COR-L47 (cell line): Measurements from ENCODE around the gene SPHK2.
"Not testable (repeated sequence)": the region's sequence is repeated elsewhere in the genome, so short reads cannot be mapped to it uniquely, and the experiment has no call there.

ENCODE experiments used
- DNase-seq: peaks from one replicate; lab custom pipeline; 2025; lab: John Stamatoyannopoulos, UW

The SPHK2 gene

DNA sequence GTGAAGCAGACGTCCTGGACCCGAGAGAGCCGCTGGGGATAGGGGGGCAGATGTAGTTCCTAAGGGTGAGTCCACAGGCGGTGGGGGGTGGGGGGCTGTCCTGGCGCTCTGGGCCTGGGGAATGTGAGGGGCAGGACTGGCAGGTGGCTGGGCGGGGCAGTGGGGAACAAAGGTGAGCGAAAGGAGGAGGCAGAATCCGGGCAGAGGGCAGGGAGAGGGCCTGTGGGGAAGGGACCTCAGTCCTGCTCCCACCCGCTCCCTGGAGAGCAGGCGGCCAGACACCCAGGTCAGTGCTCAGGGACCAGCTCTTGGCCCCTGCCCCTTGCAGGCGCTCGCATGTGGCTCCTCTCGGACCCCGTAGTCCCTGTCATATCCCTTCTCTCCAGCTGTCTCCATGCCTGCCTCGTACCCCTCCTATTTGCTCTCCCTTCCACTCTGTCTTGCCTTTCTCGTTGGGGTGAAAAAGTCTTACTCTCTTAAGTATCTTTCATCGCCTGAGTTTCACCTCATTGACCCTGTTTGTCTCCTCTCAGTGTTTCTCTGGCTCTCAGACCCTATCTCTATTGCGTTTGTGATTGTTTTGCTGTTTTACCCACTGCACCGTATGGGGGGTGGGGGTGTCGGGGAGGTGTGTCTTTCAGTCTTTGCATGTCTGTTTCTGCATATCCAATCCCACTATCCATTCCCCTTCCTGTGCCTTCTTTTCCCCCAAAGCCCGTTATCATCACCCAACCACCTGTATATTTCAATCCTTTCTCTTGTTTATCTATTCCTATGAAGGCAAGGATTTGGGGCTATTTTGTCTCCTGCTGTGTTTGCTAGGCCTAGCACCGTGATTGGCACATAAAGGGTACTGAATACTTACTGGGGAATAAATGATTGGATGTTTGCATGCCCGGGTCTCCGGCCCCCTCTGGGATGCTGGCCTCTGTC is 5.8 kb downstream of the SPHK2 start:
- no peak for DNase-seq

DNA sequence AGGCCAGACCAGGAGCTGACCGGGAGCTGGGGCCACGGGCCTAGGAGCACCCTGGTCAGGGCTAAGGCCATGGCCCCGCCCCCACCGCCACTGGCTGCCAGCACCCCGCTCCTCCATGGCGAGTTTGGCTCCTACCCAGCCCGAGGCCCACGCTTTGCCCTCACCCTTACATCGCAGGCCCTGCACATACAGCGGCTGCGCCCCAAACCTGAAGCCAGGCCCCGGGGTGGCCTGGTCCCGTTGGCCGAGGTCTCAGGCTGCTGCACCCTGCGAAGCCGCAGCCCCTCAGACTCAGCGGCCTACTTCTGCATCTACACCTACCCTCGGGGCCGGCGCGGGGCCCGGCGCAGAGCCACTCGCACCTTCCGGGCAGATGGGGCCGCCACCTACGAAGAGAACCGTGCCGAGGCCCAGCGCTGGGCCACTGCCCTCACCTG is 6.6 kb downstream of the SPHK2 start:
- no peak for DNase-seq

DNA sequence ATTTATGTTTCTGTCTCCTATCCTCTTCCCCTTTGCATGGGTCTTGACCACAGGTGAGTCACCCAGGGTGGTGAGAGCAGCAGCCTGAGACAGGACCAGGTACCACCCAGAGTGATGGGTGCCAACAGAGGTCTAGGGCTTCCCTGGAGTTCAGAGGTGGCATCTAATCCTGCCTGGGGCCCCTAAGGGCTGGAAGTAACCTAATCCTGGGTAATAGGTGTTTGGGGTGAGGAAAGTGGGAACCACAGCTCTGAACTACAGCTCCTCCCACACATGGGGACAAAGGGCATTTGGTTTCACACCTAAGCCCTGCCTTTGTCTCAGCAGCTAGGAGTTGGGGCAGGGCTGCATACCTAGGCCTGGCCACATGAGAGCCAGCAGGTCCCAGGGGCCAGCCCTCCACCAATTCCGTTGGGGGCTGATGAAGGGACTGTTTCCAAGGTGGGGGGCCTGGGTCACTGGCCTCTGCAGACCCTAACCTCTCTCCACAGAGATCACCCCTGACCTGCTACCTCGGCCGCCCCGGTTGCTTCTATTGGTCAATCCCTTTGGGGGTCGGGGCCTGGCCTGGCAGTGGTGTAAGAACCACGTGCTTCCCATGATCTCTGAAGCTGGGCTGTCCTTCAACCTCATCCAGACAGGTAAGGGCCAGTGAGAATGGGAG is 8.0 kb downstream of the SPHK2 start:
- DNase-seq: no peak

DNA sequence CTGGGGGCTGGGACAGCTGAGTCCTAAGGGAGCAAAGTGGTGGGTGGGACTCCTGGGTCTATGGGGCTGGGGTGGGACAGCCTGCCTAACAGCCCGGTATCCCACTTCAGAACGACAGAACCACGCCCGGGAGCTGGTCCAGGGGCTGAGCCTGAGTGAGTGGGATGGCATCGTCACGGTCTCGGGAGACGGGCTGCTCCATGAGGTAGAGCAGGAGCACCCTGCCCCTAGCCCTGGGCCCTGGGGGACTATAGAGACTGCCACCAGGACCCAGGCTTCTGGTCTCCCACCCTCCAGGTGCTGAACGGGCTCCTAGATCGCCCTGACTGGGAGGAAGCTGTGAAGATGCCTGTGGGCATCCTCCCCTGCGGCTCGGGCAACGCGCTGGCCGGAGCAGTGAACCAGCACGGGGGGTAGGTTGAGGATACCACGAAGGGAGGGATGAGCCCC is 8.6 kb downstream of the SPHK2 start:
- DNase-seq: no peak

DNA sequence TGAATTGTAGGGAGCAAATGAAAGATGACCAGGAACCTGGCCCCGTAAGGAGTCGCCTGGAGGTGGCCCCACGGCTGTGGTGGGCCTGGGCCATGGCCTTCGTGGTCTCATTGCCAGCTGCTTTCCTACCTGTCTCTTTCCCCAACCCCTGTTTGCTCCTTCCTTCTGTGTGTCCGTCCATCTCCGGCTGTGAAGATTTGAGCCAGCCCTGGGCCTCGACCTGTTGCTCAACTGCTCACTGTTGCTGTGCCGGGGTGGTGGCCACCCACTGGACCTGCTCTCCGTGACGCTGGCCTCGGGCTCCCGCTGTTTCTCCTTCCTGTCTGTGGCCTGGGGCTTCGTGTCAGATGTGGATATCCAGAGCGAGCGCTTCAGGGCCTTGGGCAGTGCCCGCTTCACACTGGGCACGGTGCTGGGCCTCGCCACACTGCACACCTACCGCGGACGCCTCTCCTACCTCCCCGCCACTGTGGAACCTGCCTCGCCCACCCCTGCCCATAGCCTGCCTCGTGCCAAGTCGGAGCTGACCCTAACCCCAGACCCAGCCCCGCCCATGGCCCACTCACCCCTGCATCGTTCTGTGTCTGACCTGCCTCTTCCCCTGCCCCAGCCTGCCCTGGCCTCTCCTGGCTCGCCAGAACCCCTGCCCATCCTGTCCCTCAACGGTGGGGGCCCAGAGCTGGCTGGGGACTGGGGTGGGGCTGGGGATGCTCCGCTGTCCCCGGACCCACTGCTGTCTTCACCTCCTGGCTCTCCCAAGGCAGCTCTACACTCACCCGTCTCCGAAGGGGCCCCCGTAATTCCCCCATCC is 9.4 kb downstream of the SPHK2 start:
- no peak for DNase-seq

DNA sequence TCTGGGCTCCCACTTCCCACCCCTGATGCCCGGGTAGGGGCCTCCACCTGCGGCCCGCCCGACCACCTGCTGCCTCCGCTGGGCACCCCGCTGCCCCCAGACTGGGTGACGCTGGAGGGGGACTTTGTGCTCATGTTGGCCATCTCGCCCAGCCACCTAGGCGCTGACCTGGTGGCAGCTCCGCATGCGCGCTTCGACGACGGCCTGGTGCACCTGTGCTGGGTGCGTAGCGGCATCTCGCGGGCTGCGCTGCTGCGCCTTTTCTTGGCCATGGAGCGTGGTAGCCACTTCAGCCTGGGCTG is 9.9 kb downstream of the SPHK2 start:
- no peak for DNase-seq

DNA sequence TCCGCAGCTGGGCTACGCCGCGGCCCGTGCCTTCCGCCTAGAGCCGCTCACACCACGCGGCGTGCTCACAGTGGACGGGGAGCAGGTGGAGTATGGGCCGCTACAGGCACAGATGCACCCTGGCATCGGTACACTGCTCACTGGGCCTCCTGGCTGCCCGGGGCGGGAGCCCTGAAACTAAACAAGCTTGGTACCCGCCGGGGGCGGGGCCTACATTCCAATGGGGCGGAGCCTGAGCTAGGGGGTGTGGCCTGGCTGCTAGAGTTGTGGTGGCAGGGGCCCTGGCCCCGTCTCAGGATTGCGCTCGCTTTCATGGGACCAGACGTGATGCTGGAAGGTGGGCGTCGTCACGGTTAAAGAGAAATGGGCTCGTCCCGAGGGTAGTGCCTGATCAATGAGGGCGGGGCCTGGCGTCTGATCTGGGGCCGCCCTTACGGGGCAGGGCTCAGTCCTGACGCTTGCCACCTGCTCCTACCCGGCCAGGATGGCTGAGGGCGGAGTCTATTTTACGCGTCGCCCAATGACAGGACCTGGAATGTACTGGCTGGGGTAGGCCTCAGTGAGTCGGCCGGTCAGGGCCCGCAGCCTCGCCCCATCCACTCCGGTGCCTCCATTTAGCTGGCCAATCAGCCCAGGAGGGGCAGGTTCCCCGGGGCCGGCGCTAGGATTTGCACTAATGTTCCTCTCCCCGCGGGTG is 10.4 kb downstream of the SPHK2 start:
- DNase-seq: no peak

DNA sequence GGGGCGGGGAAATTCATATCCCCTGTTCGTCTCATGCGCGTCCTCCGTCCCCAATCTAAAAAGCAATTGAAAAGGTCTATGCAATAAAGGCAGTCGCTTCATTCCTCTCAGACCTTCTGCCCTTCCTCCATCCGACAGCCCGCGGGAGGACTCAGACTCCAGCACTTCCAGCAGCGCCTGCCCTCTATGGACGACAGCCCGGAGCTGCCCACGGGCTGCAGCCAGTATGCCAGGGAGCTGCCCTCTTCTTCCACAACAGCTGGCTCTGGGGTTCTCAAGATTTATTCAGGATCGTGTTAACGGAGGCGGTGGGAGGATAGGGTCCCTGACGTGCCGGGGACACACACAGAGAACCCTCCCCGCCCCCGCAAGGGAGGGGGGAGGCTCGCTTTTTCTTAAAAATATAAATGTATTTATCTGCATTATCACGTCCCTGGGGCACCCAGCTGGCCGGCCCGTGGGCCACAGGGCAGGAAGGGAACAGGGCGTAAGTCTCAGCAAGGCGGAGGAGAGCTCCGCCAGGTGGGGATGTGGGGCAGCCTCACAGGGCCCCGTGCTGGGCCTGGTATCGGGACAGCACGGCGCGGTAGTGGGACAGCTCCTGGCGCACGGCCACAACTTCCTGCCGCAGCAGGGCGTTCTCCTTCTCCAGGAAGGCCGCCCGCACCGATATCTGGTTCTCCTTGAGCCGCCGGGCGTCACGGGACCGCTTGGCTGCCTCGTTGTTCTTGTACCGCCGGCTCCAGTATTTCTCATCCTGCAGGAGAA is 11.2 kb downstream of the SPHK2 start:
- no peak for DNase-seq

DNA sequence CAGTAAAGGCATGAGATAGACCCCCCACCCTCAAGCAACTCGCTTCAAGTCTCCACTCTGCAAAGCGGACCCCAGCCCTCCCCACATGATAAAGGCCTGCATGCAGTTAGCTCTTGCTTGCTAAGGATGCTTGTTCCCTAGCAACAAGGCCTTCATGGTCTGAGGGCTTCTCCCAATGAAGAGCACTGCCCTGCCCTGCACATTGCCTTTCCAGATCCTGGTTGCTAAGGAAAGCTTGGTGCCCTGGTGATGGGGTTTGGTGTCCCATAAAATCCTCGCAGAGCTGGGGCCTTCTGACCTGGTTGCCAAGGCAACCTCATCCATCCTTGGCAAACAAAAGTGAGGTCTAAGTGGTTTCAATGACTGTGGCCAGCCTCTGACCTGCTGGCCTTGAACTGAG is 11.9 kb downstream of the SPHK2 start:
- DNase-seq: no peak

DNA sequence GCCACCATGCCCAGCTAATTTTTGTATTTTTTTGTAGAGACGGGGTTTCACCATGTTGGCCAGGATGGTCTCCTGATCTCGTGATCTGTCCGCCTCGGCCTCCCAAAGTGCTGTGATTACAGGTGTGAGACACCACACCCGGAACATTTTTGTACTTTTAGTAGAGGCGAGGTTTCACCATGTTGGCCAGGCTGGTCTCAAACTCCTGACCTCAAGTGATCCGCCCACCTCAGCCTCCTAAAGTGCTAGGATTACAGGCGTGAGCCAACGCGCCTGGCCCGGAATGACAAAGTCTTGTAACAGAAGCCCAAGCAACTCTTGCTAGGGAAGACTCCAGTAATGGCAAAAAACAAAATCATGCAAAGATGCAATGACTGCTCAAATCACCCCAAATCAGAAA is 13.0 kb downstream of the SPHK2 start:
- DNase-seq: not testable (repeated sequence)

DNA sequence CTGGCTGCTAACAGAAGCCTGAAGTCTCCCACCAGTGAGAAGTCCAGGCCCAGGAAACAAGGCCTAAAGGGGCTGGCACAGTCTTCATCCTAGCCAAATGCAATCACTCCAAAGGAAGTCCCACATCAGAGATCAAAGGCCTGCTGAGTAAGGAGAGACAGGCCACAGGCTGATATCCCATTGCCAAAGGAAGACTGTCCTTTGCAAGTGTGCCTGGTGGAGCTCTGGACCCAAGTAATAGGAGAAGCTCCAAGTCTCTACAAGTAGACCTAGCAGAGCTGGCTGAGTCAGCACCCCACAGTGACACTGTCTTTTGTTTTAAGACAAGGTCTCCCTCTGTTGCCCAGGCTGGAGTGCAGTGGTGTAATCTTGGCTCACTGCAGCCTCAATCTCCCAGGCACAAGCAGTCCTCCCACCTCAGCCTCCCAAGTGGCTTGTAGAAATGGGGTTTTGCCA is 13.4 kb downstream of the SPHK2 start:
- DNase-seq: no peak

DNA sequence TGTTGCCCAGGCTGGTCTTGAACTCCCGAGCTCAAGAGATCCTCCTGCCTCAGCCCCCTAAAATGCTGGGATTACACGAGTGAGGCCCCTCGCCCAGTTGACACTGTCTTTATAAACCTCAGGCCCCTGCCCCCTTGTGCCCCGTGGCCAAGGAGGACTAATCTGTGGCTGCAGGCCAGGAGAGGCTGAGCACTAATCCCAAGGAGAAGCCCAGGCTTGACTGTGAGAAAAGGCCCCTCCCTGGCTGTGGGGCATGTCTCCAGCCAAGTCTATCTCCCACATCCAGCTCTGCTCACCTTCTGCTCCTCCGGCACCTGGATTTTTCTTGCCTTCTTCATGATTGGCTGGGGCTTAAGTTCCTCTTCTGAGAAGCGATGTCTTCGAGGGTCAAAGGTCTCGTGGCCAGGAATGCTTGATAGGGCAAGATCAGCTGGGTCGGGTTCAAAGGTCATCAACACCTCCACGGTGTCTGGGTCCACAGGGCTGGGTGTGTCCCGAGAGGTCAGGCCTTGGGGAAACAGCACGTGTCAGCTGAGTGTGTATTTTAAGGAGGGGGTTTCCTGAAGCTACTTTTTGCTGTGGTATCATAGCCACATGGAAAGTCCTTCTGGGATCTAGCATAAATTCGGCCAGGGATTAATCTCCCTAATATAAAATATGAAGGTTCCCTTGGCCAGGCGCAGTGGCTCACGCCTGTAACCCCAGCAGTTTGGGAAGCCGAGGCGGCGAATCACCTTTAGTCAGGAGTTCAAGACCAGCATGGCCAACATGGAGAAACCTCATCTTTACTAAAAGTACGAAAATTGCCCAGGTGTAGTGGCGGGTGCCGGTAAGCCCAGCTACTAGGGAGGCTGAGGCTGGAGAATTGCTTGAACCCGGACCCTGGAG is 14.1 kb downstream of the SPHK2 start:
- no peak for DNase-seq

DNA sequence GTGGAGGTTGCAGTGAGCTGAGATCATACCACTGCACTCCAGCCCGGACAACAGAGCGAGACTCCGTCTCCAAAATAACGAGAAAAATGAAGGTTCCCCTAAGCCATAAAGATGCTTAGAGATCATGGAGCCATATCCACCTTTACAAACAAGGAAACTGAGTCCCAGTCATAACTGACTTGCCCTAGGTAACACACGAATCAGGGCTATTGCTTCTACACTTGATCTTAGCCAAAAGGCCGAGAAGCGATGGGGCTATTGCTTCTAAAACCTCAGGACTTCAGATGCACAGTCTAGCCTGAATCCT is 14.7 kb downstream of the SPHK2 start:
- no peak for DNase-seq

DNA sequence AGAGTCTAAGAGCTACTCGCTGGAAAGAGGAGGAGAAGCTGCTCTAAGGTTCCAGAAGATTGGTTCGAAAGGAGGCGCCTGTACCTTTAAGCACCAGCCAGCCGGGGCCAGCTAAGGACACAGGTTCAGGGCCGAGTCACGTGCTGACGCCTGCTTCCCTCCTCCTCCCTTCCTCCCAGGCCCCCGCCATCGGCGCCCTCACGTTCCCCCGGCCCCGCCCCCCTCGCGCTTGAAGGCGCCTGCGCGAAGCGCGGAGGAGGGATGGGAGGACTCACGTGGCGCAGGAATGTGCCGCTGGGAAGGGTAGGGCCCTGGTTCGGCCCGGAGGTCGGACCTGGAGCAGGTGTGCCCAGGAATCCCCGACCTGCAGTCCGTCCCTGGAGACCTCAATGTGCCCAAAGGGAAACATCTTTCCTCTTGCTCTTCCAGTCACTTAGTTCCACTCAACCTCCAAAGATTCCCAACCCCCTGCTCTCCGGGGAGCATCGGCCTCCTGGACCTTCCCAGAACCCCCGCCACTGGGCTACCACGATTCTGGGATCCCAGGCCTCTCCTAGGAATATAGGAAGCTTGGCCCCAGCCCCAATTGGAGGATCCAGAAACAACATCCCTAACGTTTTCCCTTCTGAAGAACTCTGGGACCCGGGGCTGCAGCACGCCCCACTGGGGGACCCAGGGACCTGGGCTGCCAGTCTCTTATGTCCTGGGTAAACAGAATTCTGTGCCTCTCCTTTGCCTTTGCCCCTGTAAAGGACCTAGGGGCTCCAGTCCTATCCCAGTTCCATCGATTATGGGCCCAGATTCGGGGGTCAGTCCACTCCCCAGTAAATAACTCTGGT is 15.3 kb downstream of the SPHK2 start:
- peak; percentile 93 for DNase-seq

DNA sequence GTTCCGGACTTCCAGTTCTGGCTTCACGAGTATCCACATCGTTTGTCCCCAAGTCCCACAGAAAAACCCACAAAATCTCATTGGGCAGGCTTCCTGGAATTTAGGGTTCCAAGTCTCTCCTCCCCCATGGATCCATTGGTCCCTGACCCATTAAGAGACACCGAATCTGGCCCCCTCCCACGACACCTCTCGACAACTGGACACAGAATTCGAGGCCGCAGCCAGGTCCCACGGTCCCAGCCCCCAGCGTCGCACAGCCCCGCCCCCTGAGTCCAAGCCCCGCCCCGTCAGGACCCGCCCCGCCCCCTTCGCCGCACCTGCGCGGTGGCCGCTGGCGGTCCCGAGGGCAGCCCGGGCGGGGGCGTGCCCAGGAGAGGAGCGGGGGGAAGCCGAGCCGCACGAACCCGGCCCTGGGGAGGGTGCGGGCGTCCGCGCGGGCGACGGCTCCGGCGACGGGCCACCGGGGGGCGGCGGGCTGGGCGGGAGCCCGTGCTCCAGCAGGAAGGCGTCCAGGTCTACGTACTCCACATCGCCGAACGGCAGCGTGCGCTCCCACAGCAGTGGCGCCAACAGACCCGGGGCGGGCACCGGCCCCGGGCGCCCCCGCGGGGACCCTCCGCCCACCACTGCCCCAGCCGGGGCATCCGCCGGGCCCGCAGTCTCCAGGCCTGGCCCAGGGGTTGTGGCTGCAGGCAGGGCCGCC is 16.1 kb downstream of the SPHK2 start:
- peak; percentile 57 for DNase-seq

DNA sequence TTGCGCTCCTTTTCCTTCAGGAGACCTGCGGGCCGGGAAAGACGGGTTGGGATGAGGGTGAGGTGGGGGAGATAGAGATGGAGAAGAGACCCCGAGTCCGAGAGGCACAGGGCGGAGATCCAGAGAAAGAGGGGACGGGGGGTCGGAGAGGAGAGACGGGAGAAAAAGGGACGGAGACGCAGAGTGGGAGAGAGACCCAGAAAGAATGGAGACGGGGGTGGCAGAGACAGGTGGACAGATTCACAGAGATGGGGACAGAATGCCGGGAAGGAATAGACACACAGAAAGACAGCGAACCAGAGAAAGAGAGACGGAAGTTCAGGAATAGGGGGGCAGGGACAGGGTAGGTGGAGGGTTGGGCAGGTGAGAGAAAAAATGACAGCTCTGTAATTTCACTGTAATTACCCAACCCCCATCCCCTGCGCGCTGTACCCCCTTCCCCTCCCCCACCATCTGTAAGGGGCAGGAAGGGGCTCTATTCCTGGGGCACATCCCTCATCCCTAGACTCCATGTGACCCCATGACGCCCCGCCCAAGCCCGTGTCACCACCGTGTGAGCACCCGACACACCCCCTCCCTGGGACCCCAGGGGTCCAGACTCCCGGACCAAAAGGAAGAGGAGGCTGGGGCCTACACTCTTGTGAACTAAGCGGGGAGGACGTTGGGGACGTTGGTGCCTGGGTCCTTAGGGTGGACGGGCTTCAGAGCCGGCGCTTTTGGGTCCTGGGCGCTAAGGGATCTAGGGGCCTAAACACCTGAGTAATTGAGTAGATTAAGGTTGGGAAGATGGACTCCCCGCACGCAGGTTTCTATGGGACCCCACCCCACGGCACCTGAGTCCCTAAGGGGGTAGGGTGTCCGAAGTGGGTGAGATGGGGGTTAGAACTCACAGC is 16.9 kb downstream of the SPHK2 start:
- DNase-seq: peak; percentile 51

DNA sequence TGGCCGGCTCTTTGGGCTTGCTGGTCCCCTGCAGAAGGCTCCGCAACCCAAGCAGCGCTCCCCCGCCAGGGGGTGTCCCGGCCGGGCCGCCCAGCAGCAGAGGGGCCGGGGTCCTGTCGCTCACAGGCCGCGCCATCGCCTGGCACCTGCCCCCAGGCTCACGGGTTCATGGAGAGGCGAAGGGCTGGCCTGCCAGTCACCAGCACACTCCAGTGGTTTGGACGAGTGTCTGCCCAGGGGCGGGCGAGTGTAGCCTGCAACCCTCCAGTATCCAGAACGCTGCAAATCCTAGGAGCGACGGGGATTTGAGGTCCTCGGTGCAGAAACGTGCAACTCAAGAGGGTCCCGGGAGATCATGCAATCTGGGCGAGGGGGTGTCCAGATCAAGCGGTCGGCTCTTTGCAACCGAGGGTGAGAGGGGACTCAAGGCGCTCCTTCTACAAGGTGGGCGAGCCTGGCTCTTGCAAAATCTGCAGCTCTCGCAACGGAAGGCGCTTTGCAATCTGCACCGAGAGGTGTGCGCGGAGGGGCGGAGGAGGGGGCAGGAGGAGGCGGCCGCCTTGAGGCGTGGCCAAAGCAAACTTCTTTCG is 17.6 kb downstream of the SPHK2 start, which contains the start of gene DBP:
DBP (minus strand) TSS at position 521 of the 590 bp plus-strand sequence; CDS start at position 136, 385 bp downstream.
- peak; percentile 28 for DNase-seq
